Measurements from ENCODE around the gene TENT4A. TPM values are rescaled to one million over a fixed set of nuclear protein-coding genes. Genes with fewer than 3 reads are reported as not detected.

The TENT4A gene
- total RNA-seq, 1 experiment from 2014 or later = 39.3 TPM

DNA sequence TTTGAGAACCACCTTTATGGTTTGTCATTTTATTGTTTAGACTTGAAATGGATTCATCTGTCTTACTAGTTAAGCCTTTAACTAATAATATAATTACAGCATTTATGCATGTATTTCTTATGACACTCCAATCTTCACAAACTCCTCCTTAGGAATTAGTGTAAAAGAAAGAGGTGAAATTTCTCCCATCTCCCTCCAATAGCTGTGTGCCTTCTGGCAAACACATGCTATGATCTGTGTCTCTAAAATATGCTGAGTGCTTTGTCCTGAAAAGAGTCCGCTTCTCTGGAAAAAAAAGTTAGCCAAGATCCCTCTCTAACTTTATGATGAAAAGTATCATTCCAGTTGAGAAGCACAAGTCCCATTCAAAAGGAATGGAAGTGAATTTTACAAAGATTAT is 13.9 kb upstream of the TENT4A start:
- ChIA-PET POLR2A (ENCODE audit: unreplicated experiment) (no interaction called here), CTCF (no interaction called here)
- intact Hi-C loops (cut with micrococcal nuclease) = no loop called here
- DNase-seq (no peak), ATAC-seq (no peak)
- no TSS peak for BruUV-seq (replicated peaks)
- Histone ChIP-seq H3K27ac (ENCODE audit: low read length) (no peak overlapping the region), H4K20me1 (ENCODE audit: low read length) (no peaks in the 10 kb centered on the region), H3K36me3 (ENCODE audit: low read depth, low read length) (no peaks in the 10 kb centered on the region), H3K4me1 (ENCODE audit: insufficient read depth, low read length) (peaks cover 26% of the 10 kb centered on the region), H3K4me2 (ENCODE audit: low read length) (no peak overlapping the region), H3K79me2 (ENCODE audit: low read length) (no peaks in the 10 kb centered on the region), H3F3A (ENCODE audit: low read length, unreplicated experiment) (no peaks in the 10 kb centered on the region), H3K4me3 (ENCODE audit: low read length) (no peak overlapping the region), H3K9ac (ENCODE audit: low read length) (no peak overlapping the region), H3K9me3 (ENCODE audit: low read length) (no peaks in the 10 kb centered on the region), H2AFZ (ENCODE audit: low read length) (no peak overlapping the region), H3K27me3 (ENCODE audit: low read length) (peaks cover 25% of the 10 kb centered on the region), H3K9me2 (replicated peaks; ENCODE audit: low read length) (no peaks in the 10 kb centered on the region)
- TF ChIP-seq EZH2 (IDR thresholded peaks at IDR 0.05; ENCODE audit: low read length, unreplicated experiment) (no peak), EZH2phosphoT487 (IDR thresholded peaks at IDR 0.05; ENCODE audit: borderline replicate concordance, low read length) (no peak)
- TF ChIP-seq, protein P1, sequence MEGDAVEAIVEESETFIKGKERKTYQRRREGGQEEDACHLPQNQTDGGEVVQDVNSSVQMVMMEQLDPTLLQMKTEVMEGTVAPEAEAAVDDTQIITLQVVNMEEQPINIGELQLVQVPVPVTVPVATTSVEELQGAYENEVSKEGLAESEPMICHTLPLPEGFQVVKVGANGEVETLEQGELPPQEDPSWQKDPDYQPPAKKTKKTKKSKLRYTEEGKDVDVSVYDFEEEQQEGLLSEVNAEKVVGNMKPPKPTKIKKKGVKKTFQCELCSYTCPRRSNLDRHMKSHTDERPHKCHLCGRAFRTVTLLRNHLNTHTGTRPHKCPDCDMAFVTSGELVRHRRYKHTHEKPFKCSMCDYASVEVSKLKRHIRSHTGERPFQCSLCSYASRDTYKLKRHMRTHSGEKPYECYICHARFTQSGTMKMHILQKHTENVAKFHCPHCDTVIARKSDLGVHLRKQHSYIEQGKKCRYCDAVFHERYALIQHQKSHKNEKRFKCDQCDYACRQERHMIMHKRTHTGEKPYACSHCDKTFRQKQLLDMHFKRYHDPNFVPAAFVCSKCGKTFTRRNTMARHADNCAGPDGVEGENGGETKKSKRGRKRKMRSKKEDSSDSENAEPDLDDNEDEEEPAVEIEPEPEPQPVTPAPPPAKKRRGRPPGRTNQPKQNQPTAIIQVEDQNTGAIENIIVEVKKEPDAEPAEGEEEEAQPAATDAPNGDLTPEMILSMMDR (conservative IDR thresholded peaks at IDR 0.05; ENCODE audit: low read depth, low read length) = no peak

DNA sequence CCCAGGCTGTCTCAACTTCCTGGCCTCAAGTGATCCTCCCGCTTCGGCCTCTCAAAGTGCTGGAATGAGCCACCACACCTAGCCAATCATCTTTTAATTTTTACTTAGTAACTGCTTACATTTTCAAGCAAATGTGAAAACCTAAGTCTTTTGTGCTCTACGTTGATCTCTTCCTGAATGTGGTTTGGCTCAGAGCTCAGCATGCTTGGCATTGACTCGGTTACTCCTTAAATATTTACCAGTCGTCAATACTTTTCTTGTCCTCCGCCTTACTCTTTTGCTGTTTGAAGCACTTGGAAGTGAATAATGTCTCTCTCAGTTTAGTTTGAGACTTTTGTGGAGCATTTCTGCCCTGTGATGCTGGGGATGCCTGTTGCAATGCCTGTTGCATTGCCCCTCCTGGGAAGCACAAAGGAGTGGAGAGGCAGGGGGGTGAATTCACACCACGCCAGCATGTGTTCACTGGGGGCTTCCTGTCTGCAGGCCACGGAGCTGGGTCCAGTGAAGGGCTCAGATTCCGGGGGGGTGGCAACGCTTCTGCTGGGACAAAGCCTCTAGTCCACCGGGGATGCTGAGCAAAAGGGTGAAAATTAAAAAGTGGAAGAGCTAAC is 13.1 kb upstream of the TENT4A start:
- intact Hi-C loops (cut with micrococcal nuclease) = no loop called here
- CTCF ChIA-PET = no interaction called here
- no peaks in the 10 kb centered on the region for H4K20me1 ChIP-seq (ENCODE audit: low read length)
- H3K79me2 ChIP-seq (ENCODE audit: low read length) = no peaks in the 10 kb centered on the region
- peak overlapping the region; percentile 35 for H3K4me2 ChIP-seq (ENCODE audit: low read length)
- no peaks in the 10 kb centered on the region for H3F3A ChIP-seq (ENCODE audit: low read length, unreplicated experiment)
- H3K27me3 ChIP-seq (ENCODE audit: low read length) = peaks cover 18% of the 10 kb centered on the region
- TF ChIP-seq, protein P1 (conservative IDR thresholded peaks at IDR 0.05; ENCODE audit: low read depth, low read length) = no peak
- TF ChIP-seq EZH2 (IDR thresholded peaks at IDR 0.05; ENCODE audit: low read length, unreplicated experiment) = no peak
- no peak for TF ChIP-seq EZH2phosphoT487 (IDR thresholded peaks at IDR 0.05; ENCODE audit: borderline replicate concordance, low read length)
- no peaks in the 10 kb centered on the region for H3K9me2 ChIP-seq (replicated peaks; ENCODE audit: low read length)
- ATAC-seq = no peak
- no peaks in the 10 kb centered on the region for H3K9me3 ChIP-seq (ENCODE audit: low read length)
- H3K4me1 ChIP-seq (ENCODE audit: insufficient read depth, low read length) = peaks cover 34% of the 10 kb centered on the region
- no peak overlapping the region for H3K9ac ChIP-seq (ENCODE audit: low read length)
- no peak overlapping the region for H3K27ac ChIP-seq (ENCODE audit: low read length)
- no TSS peak for BruUV-seq (replicated peaks)
- peak overlapping the region; percentile 27 for H2AFZ ChIP-seq (ENCODE audit: low read length)
- H3K4me3 ChIP-seq (ENCODE audit: low read length) = no peak overlapping the region
- peak; percentile 56 for DNase-seq
- no peaks in the 10 kb centered on the region for H3K36me3 ChIP-seq (ENCODE audit: low read depth, low read length)
- POLR2A ChIA-PET (ENCODE audit: unreplicated experiment) = no interaction called here

DNA sequence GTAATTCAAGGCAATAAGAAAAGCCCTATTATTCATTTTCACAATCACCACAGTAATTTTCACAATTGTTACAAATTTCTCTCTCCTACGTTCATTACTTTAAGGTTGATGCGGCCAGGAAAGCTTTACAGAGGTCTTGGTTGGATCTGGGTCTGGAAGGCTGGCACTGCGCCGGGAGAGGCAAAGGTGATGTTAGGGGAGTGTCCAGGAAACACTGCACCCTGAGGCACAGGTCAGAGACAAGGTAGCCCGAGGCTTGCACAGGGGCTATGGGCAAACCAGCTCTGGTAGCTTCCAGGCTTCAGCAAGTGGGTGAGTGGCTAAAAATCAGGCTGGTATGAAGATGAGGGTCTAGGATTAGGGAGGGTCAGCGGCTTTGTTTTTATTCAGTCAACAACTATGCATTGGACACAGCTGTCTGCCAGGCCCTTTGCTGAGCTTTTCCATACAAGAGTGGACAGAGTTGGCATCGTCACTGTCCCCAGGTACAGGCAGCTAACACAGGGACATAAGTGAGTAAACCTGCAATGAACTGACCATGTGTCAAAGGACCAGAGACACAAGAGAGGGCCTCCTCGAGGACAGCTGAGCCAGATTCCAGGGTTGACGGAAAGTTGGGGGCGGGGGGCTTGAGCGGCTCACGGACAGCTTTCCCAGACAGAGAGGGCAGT is 12.4 kb upstream of the TENT4A start:
- DNase-seq (no peak), ATAC-seq (no peak)
- CTCF ChIA-PET = no interaction called here
- Histone ChIP-seq H3K27ac (ENCODE audit: low read length) (no peak overlapping the region), H3K4me3 (ENCODE audit: low read length) (no peak overlapping the region), H3F3A (ENCODE audit: low read length, unreplicated experiment) (no peaks in the 10 kb centered on the region), H3K4me2 (ENCODE audit: low read length) (peak overlapping the region; percentile 35), H3K4me1 (ENCODE audit: insufficient read depth, low read length) (peaks cover 40% of the 10 kb centered on the region), H4K20me1 (ENCODE audit: low read length) (no peaks in the 10 kb centered on the region), H3K9me2 (replicated peaks; ENCODE audit: low read length) (no peaks in the 10 kb centered on the region), H3K9me3 (ENCODE audit: low read length) (no peaks in the 10 kb centered on the region), H3K36me3 (ENCODE audit: low read depth, low read length) (no peaks in the 10 kb centered on the region), H2AFZ (ENCODE audit: low read length) (peak overlapping the region; percentile 27; the same call in 1 of the 2 replicates), H3K79me2 (ENCODE audit: low read length) (no peaks in the 10 kb centered on the region), H3K27me3 (ENCODE audit: low read length) (peaks cover 14% of the 10 kb centered on the region; the same call in 1 of the 2 replicates), H3K9ac (ENCODE audit: low read length) (no peak overlapping the region)
- POLR2A ChIA-PET (ENCODE audit: unreplicated experiment) = no interaction called here
- intact Hi-C loops (cut with micrococcal nuclease) = no loop called here
- TF ChIP-seq EZH2phosphoT487 (IDR thresholded peaks at IDR 0.05; ENCODE audit: borderline replicate concordance, low read length) = no peak
- no peak for TF ChIP-seq EZH2 (IDR thresholded peaks at IDR 0.05; ENCODE audit: low read length, unreplicated experiment)
- TF ChIP-seq, protein P1 (conservative IDR thresholded peaks at IDR 0.05; ENCODE audit: low read depth, low read length) = no peak
- BruUV-seq (replicated peaks) = no TSS peak

All from PC-3 (cell line).